Lower leg skin (tissue), 3 donors: ENCODE measurements around the gene RERE.

Source experiments
- CTCF ChIP-seq, 3 donors: fragments of 450-650 bp; IDR thresholded peaks; one replicate each; pipeline ENCODE4 v1.5.1; 2016; ENCODE audit warnings: antibody characterized with exemption in 3 of 3, mild to moderate bottlenecking in 3 of 3, moderate library complexity in 2 of 3
- POLR2A ChIP-seq, 2 donors: fragments of 450-650 bp; IDR thresholded peaks; one replicate each; pipeline ENCODE4 v1.6.1; 2016 to 2017; ENCODE audit warnings: antibody characterized with exemption in 2 of 2, mild to moderate bottlenecking in 1 of 2, moderate library complexity in 1 of 2

- TF ChIP-seq CTCF (IDR thresholded peaks at IDR 0.05) = no peak
- no peak for TF ChIP-seq POLR2A (IDR thresholded peaks at IDR 0.05)
Measured at GRCh38 chr1:8787218-8787617, 30.2 kb downstream of the RERE start.
